Measurements from ENCODE around the gene CYP46A1.

GRCh38 chr14:99698236-99698635 is 14.1 kb downstream of the CYP46A1 start:
- TF ChIP-seq, protein P1, sequence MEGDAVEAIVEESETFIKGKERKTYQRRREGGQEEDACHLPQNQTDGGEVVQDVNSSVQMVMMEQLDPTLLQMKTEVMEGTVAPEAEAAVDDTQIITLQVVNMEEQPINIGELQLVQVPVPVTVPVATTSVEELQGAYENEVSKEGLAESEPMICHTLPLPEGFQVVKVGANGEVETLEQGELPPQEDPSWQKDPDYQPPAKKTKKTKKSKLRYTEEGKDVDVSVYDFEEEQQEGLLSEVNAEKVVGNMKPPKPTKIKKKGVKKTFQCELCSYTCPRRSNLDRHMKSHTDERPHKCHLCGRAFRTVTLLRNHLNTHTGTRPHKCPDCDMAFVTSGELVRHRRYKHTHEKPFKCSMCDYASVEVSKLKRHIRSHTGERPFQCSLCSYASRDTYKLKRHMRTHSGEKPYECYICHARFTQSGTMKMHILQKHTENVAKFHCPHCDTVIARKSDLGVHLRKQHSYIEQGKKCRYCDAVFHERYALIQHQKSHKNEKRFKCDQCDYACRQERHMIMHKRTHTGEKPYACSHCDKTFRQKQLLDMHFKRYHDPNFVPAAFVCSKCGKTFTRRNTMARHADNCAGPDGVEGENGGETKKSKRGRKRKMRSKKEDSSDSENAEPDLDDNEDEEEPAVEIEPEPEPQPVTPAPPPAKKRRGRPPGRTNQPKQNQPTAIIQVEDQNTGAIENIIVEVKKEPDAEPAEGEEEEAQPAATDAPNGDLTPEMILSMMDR (IDR thresholded peaks at IDR 0.05; ENCODE audit: poor library complexity): no peak
- TF ChIP-seq EZH2 (IDR thresholded peaks at IDR 0.05; ENCODE audit: borderline replicate concordance): no peak
- no peak for TF ChIP-seq EZH2phosphoT487 (IDR thresholded peaks at IDR 0.05; ENCODE audit: low read depth, severe bottlenecking, unreplicated experiment)

Measured in hepatocyte (in vitro differentiated cells).